Mononuclear cell (primary cell): Measurements from ENCODE around the gene UBE2N. TPM values are rescaled to one million over a fixed set of nuclear protein-coding genes. Genes with fewer than 3 reads are reported as not detected.
"Not testable (repeated sequence)": the region's sequence is repeated elsewhere in the genome, so short reads cannot be mapped to it uniquely, and the experiment has no call there.

Source experiments
- H3K27me3 ChIP-seq: 2 replicates; pipeline ENCODE4 v1.6.0; 2011; ENCODE audit warnings: low read length, control low read depth; ENCODE audit not compliant: insufficient read depth
- H3K4me1 ChIP-seq: 2 replicates; pipeline ENCODE4 v1.5.1; 2011; ENCODE audit warnings: mild to moderate bottlenecking, low read length, control low read depth; ENCODE audit not compliant: insufficient read depth
- H3K4me3 ChIP-seq: 2 replicates; pipeline ENCODE4 v1.5.1; 2011; ENCODE audit warnings: mild to moderate bottlenecking, low read length, moderate library complexity
- H3K9me3 ChIP-seq: 2 replicates; pipeline ENCODE4 v1.5.1; 2011; ENCODE audit warnings: low read depth, mild to moderate bottlenecking, control low read depth, low read length
- total RNA-seq: library from RNA; depleted of rRNA; stranded (reverse); fragments of >200 nt; gene quantifications from one replicate; pipeline ENCODE4 v1.2.3, GENCODE V29; 2012

Gene UBE2N
- total RNA-seq, 1 donor = 92.5 TPM

GRCh38 chr12:93381161-93381975 is 60.4 kb downstream of the UBE2N start:
- Histone ChIP-seq H3K27me3 (no peaks in the 10 kb centered on the region), H3K4me1 (peaks cover 48% of the 10 kb centered on the region), H3K4me3 (no peak overlapping the region), H3K9me3 (no peaks in the 10 kb centered on the region)

GRCh38 chr12:93380480-93381121 is 61.1 kb downstream of the UBE2N start:
- no peaks in the 10 kb centered on the region for H3K9me3 ChIP-seq
- peaks cover 55% of the 10 kb centered on the region for H3K4me1 ChIP-seq
- no peaks in the 10 kb centered on the region for H3K27me3 ChIP-seq
- H3K4me3 ChIP-seq = no peak overlapping the region

- peak overlapping the region; percentile 66 for H3K4me3 ChIP-seq
- no peaks in the 10 kb centered on the region for H3K9me3 ChIP-seq
- peaks cover 55% of the 10 kb centered on the region for H3K4me1 ChIP-seq
- H3K27me3 ChIP-seq = no peaks in the 10 kb centered on the region
These were observed 61.8 kb downstream of the UBE2N start for GRCh38 chr12:93379981-93380361.

GRCh38 chr12:93379326-93379980 is 62.3 kb downstream of the UBE2N start:
- Histone ChIP-seq H3K4me1 (peaks cover 52% of the 10 kb centered on the region), H3K4me3 (peak overlapping the region; percentile 66), H3K27me3 (no peaks in the 10 kb centered on the region), H3K9me3 (no peaks in the 10 kb centered on the region)

GRCh38 chr12:93378998-93379325 is 62.8 kb downstream of the UBE2N start:
- Histone ChIP-seq H3K9me3 (no peaks in the 10 kb centered on the region), H3K4me3 (peak overlapping the region; percentile 66), H3K4me1 (peaks cover 54% of the 10 kb centered on the region), H3K27me3 (no peaks in the 10 kb centered on the region)

- not testable (repeated sequence) for H3K27me3 ChIP-seq, H3K9me3 ChIP-seq
- H3K4me3 ChIP-seq = peak overlapping the region; percentile 66
- H3K4me1 ChIP-seq = peaks cover 49% of the 10 kb centered on the region
These were observed 63.4 kb downstream of the UBE2N start for GRCh38 chr12:93378196-93378997.

- no peaks in the 10 kb centered on the region for H3K9me3 ChIP-seq
- no peaks in the 10 kb centered on the region for H3K27me3 ChIP-seq
- peaks cover 48% of the 10 kb centered on the region for H3K4me1 ChIP-seq
- H3K4me3 ChIP-seq = peak within 1 kb of the TSS; percentile 66
These were observed 64.2 kb downstream of the UBE2N start, which contains the start of gene NUDT4 for GRCh38 chr12:93377252-93378195. Gene NUDT4 (plus strand): TSS chr12:93377925. CDS start chr12:93378323, 398 bp downstream.

- no peaks in the 10 kb centered on the region for H3K27me3 ChIP-seq
- H3K4me1 ChIP-seq = peaks cover 43% of the 10 kb centered on the region
- H3K9me3 ChIP-seq = no peaks in the 10 kb centered on the region
- peak overlapping the region; percentile 66 for H3K4me3 ChIP-seq
These were observed 65.1 kb downstream of the UBE2N start for GRCh38 chr12:93376436-93377251.

GRCh38 chr12:93375906-93376305 is 65.8 kb downstream of the UBE2N start:
- Histone ChIP-seq H3K27me3 (no peaks in the 10 kb centered on the region), H3K4me3 (no peak overlapping the region), H3K9me3 (no peaks in the 10 kb centered on the region), H3K4me1 (peaks cover 36% of the 10 kb centered on the region)

GRCh38 chr12:93373961-93374656 is 67.6 kb downstream of the UBE2N start:
- peaks cover 23% of the 10 kb centered on the region for H3K4me1 ChIP-seq
- no peak overlapping the region for H3K4me3 ChIP-seq
- H3K27me3 ChIP-seq = no peaks in the 10 kb centered on the region
- H3K9me3 ChIP-seq = no peaks in the 10 kb centered on the region

- no peaks in the 10 kb centered on the region for H3K27me3 ChIP-seq
- H3K4me1 ChIP-seq = peaks cover 8% of the 10 kb centered on the region
- no peaks in the 10 kb centered on the region for H3K9me3 ChIP-seq
- H3K4me3 ChIP-seq = no peak overlapping the region
These were observed 70.8 kb downstream of the UBE2N start for GRCh38 chr12:93370947-93371346.

GRCh38 chr12:93369505-93369904 is 72.2 kb downstream of the UBE2N start:
- H3K27me3 ChIP-seq = no peaks in the 10 kb centered on the region
- H3K4me3 ChIP-seq = no peak overlapping the region
- H3K9me3 ChIP-seq = no peaks in the 10 kb centered on the region
- peaks cover 6% of the 10 kb centered on the region for H3K4me1 ChIP-seq

GRCh38 chr12:93368766-93369165 is 73.0 kb downstream of the UBE2N start:
- H3K27me3 ChIP-seq = no peaks in the 10 kb centered on the region
- H3K4me3 ChIP-seq = no peak overlapping the region
- H3K9me3 ChIP-seq = no peaks in the 10 kb centered on the region
- peaks cover 8% of the 10 kb centered on the region for H3K4me1 ChIP-seq
